ENCODE results near the gene DNAH2. TPM values are rescaled to one million over a fixed set of nuclear protein-coding genes. Genes with fewer than 3 reads are reported as not detected.

Gene DNAH2
- total and polyA plus RNA-seq, 2 of the 13 experiments (the other 11 are each of a cell fraction or from before 2014, with no cell fraction given) = not detected

- TF ChIP-seq SYNCRIP (IDR thresholded peaks at IDR 0.05; ENCODE audit: insufficient read depth, low read depth, low read length) (no peak), NRL (CRISPR knock-in tag; IDR thresholded peaks at IDR 0.05; ENCODE audit: borderline replicate concordance) (no peak), RFXANK (CRISPR knock-in tag; IDR thresholded peaks at IDR 0.05) (0 out of 2 replicates have a peak, but pooled peaks have one; percentile 7), RNF2 (conservative IDR thresholded peaks at IDR 0.05; ENCODE audit: low read depth) (no peak), MNT (IDR thresholded peaks at IDR 0.05) (peak; percentile 27; the same call in 1 of the 2 replicates), NR2F6 (IDR thresholded peaks at IDR 0.05) (no peak), NR2F6 (CRISPR knock-in tag; IDR thresholded peaks at IDR 0.05) (peak; percentile 70), TOPORS (CRISPR knock-in tag; IDR thresholded peaks at IDR 0.05) (no peak), SOX5 (CRISPR knock-in tag; IDR thresholded peaks at IDR 0.05; ENCODE audit: borderline replicate concordance) (peak; percentile 42), ATF7-NPFF (CRISPR knock-in tag; IDR thresholded peaks at IDR 0.05; ENCODE audit: low read depth) (peak; percentile 67; the same call in 1 of the 2 replicates), YY1 (IDR thresholded peaks at IDR 0.05; ENCODE audit: insufficient read depth, insufficient replicate concordance, low read depth, low read length) (peak; percentile 93), MXD4 (CRISPR knock-in tag; IDR thresholded peaks at IDR 0.05) (0 out of 2 replicates have a peak, but pooled peaks have one; percentile 61), ZNF331 (CRISPR knock-in tag; IDR thresholded peaks at IDR 0.05) (peak; percentile 66; the same call in 1 of the 2 replicates), CSRNP2 (CRISPR knock-in tag; conservative IDR thresholded peaks at IDR 0.05; ENCODE audit: low read depth) (no peak), ZNF484 (CRISPR knock-in tag; IDR thresholded peaks at IDR 0.05; ENCODE audit: borderline replicate concordance, low read depth) (no peak), ZNF230 (CRISPR knock-in tag; IDR thresholded peaks at IDR 0.05) (no peak), MTA3 (CRISPR knock-in tag; IDR thresholded peaks at IDR 0.05) (no peak), ZNF136 (CRISPR knock-in tag; IDR thresholded peaks at IDR 0.05; ENCODE audit: low read depth) (no peak), ZNF891 (CRISPR knock-in tag; IDR thresholded peaks at IDR 0.05) (no peak), TARDBP (CRISPR knock-in tag; IDR thresholded peaks at IDR 0.05) (peak; percentile 58; the same call in 1 of the 2 replicates), ZNF589 (CRISPR knock-in tag; conservative IDR thresholded peaks at IDR 0.05) (no peak), ZKSCAN5 (CRISPR knock-in tag; IDR thresholded peaks at IDR 0.05) (no peak), ZNF503 (CRISPR knock-in tag; IDR thresholded peaks at IDR 0.05) (0 out of 2 replicates have a peak, but pooled peaks have one; percentile 39), CREB1 (IDR thresholded peaks at IDR 0.05) (no peak), CREB1 (CRISPR knock-in tag; IDR thresholded peaks at IDR 0.05) (peak; percentile 76)
Observed at GRCh38 chr17:7856811-7857712, 139.5 kb downstream of the DNAH2 start, which contains the start of gene NAA38 (continued).
